Activated CD4-positive, alpha-beta T cell treated with anti-CD3 and anti-CD28 coated beads, Interleukin-10, Interleukin-2, amounts not matched to agents 100 ng/mL and 50 ng/mL, durations not matched to agents 16 hours and 8 hours (primary cell): Measurements from ENCODE around the gene ERCC4.

Experiments
- DNase-seq: peaks from one replicate; pipeline ENCODE4 v3.0.0-alpha.2; 2020

Gene ERCC4

GRCh38 chr16:13997526-13997925, 77.6 kb downstream of the ERCC4 start:
- DNase-seq = no peak

- DNase-seq = peak; percentile 15
These were observed 78.0 kb downstream of the ERCC4 start for GRCh38 chr16:13997933-13998332.

- DNase-seq = no peak
These were observed 79.3 kb downstream of the ERCC4 start for GRCh38 chr16:13999071-13999894.

- DNase-seq = no peak
These were observed 80.0 kb downstream of the ERCC4 start for GRCh38 chr16:13999895-14000425.

GRCh38 chr16:14001521-14001920, 81.6 kb downstream of the ERCC4 start:
- no peak for DNase-seq
